ENCODE data around the gene BCL11B.

Gene BCL11B

GRCh38 chr14:99133636-99134515, 138.1 kb downstream of the BCL11B start:
- Histone ChIP-seq H3K36me3 (ENCODE audit: insufficient read depth, low read length) (no peaks in the 10 kb centered on the region), H3K27me3 (ENCODE audit: insufficient read depth, low read length) (0 out of 2 replicates have a peak, but pooled peaks cover 3% of the 10 kb centered on the region), H4K20me1 (ENCODE audit: insufficient read depth, low read length) (no peaks in the 10 kb centered on the region), H3F3A (ENCODE audit: insufficient read depth, low read length) (no peaks in the 10 kb centered on the region), H2AFZ (ENCODE audit: low read length) (no peak overlapping the region), H3K4me3 (ENCODE audit: low read depth, low read length, poor library complexity, severe bottlenecking) (no peak overlapping the region), H3K4me1 (ENCODE audit: insufficient read depth, low read length, severe bottlenecking) (no peaks in the 10 kb centered on the region), H3K9me3 (ENCODE audit: low read length) (no peaks in the 10 kb centered on the region), H3K4me2 (ENCODE audit: low read length) (no peak overlapping the region), H3K9ac (ENCODE audit: low read length) (no peak overlapping the region), H3K9me2 (ENCODE audit: low read depth, low read length) (no peaks in the 10 kb centered on the region), H3K79me2 (ENCODE audit: insufficient read depth, low read length) (no peaks in the 10 kb centered on the region), H3K27ac (ENCODE audit: low read depth, low read length, poor library complexity, severe bottlenecking) (no peak overlapping the region)
- TF ChIP-seq CTCF (IDR thresholded peaks at IDR 0.05; ENCODE audit: low read length) (no peak), EZH2 (IDR thresholded peaks at IDR 0.05; ENCODE audit: borderline replicate concordance, low read length) (no peak)

GRCh38 chr14:99132821-99133635, 139.0 kb downstream of the BCL11B start:
- Histone ChIP-seq H3K9ac (ENCODE audit: low read length) (no peak overlapping the region), H3K79me2 (ENCODE audit: insufficient read depth, low read length) (no peaks in the 10 kb centered on the region), H3K4me3 (ENCODE audit: low read depth, low read length, poor library complexity, severe bottlenecking) (no peak overlapping the region), H3K27ac (ENCODE audit: low read depth, low read length, poor library complexity, severe bottlenecking) (no peak overlapping the region), H3K4me1 (ENCODE audit: insufficient read depth, low read length, severe bottlenecking) (no peaks in the 10 kb centered on the region), H3F3A (ENCODE audit: insufficient read depth, low read length) (no peaks in the 10 kb centered on the region), H3K4me2 (ENCODE audit: low read length) (no peak overlapping the region), H3K9me2 (ENCODE audit: low read depth, low read length) (no peaks in the 10 kb centered on the region), H3K27me3 (ENCODE audit: insufficient read depth, low read length) (0 out of 2 replicates have a peak, but pooled peaks cover 3% of the 10 kb centered on the region), H3K36me3 (ENCODE audit: insufficient read depth, low read length) (no peaks in the 10 kb centered on the region), H4K20me1 (ENCODE audit: insufficient read depth, low read length) (no peaks in the 10 kb centered on the region), H3K9me3 (ENCODE audit: low read length) (no peaks in the 10 kb centered on the region), H2AFZ (ENCODE audit: low read length) (no peak overlapping the region)
- no peak for TF ChIP-seq CTCF (IDR thresholded peaks at IDR 0.05; ENCODE audit: low read length)
- no peak for TF ChIP-seq EZH2 (IDR thresholded peaks at IDR 0.05; ENCODE audit: borderline replicate concordance, low read length)

- no peaks in the 10 kb centered on the region for H3K9me3 ChIP-seq (ENCODE audit: low read length)
- H3K9ac ChIP-seq (ENCODE audit: low read length) = no peak overlapping the region
- no peak overlapping the region for H2AFZ ChIP-seq (ENCODE audit: low read length)
- H3K4me2 ChIP-seq (ENCODE audit: low read length) = no peak overlapping the region
- H3F3A ChIP-seq (ENCODE audit: insufficient read depth, low read length) = no peaks in the 10 kb centered on the region
- 0 out of 2 replicates have a peak, but pooled peaks cover 3% of the 10 kb centered on the region for H3K27me3 ChIP-seq (ENCODE audit: insufficient read depth, low read length)
- H3K27ac ChIP-seq (ENCODE audit: low read depth, low read length, poor library complexity, severe bottlenecking) = no peak overlapping the region
- H3K79me2 ChIP-seq (ENCODE audit: insufficient read depth, low read length) = no peaks in the 10 kb centered on the region
- H3K9me2 ChIP-seq (ENCODE audit: low read depth, low read length) = no peaks in the 10 kb centered on the region
- no peak overlapping the region for H3K4me3 ChIP-seq (ENCODE audit: low read depth, low read length, poor library complexity, severe bottlenecking)
- H4K20me1 ChIP-seq (ENCODE audit: insufficient read depth, low read length) = no peaks in the 10 kb centered on the region
- TF ChIP-seq CTCF (IDR thresholded peaks at IDR 0.05; ENCODE audit: low read length) (no peak), EZH2 (IDR thresholded peaks at IDR 0.05; ENCODE audit: borderline replicate concordance, low read length) (no peak)
- H3K36me3 ChIP-seq (ENCODE audit: insufficient read depth, low read length) = no peaks in the 10 kb centered on the region
- H3K4me1 ChIP-seq (ENCODE audit: insufficient read depth, low read length, severe bottlenecking) = no peaks in the 10 kb centered on the region
Observed at GRCh38 chr14:99131632-99132271, 140.2 kb downstream of the BCL11B start.
